SK-N-SH (cell line): ENCODE measurements around the gene TMEM184A. TPM values are rescaled to one million over a fixed set of nuclear protein-coding genes. Genes with fewer than 3 reads are reported as not detected.

Experiments used
- CTCF ChIA-PET: fragments of 300-600, 350-600 bp; formaldehyde crosslinking; extraction: SDS; loops from one replicate; lab custom pipeline; 2021; lab: Yijun Ruan, JAX
- POLR2A ChIA-PET: fragments of 350-600 bp; sonication (Branson Sonifier 250); formaldehyde crosslinking; extraction: SDS; loops from one replicate; lab custom pipeline; 2020; ENCODE audit warnings: antibody characterized with exemption, inconsistent platforms; lab: Yijun Ruan, JAX
- DNase-seq: peaks from one replicate; pipeline ENCODE4 v3.0.0; 2012
- H2AFZ ChIP-seq: fragments of 200-600 bp; sonication (generic); 2 replicates; pipeline ENCODE4 v1.8.1; 2016; ENCODE audit warnings: antibody characterized with exemption, mild to moderate bottlenecking, low read depth
- H3F3A ChIP-seq: fragments of 200-600 bp; sonication (generic); replicated peaks from 2 replicates; pipeline ENCODE3; 2016; ENCODE audit warnings: antibody characterized with exemption, mild to moderate bottlenecking; ENCODE audit not compliant: insufficient read depth
- H3K27ac ChIP-seq, 2 experiments: fragments of 200-500 bp in 1 of 2; fragments of 200-600 bp in 1 of 2; sonication (Bioruptor generic) in 1 of 2; sonication (generic), shearing (Covaris generic) in 1 of 2; 2 replicates each; pipeline versions ENCODE4 v1.5.1 to v1.6.1; 2014 to 2016; ENCODE audit warnings: low read depth in 2 of 2, inconsistent platforms in 1 of 2, low read length in 1 of 2, mild to moderate bottlenecking in 1 of 2, mixed read lengths in 1 of 2
- H3K27me3 ChIP-seq: fragments of 200-600 bp; sonication (generic), shearing (Covaris generic); 2 replicates; pipeline ENCODE4 v1.6.1; 2016; ENCODE audit warnings: mixed run types; ENCODE audit not compliant: insufficient read depth
- H3K36me3 ChIP-seq, 2 experiments: fragments of 200-500 bp in 1 of 2; fragments of 200-600 bp in 1 of 2; sonication (Bioruptor generic) in 1 of 2; sonication (generic) in 1 of 2; replicated peaks in 1 of 2; 2 replicates each; pipeline versions ENCODE3 to v1.5.1; 2014 to 2016; ENCODE audit warnings: low read length in 1 of 2, mild to moderate bottlenecking in 1 of 2; ENCODE audit not compliant: insufficient read depth in 2 of 2, control insufficient read depth in 1 of 2
- H3K4me1 ChIP-seq, 2 experiments: fragments of 200-500 bp in 1 of 2; fragments of 200-600 bp in 1 of 2; sonication (Bioruptor generic) in 1 of 2; sonication (generic), shearing (Covaris generic) in 1 of 2; 2 replicates each; pipeline versions ENCODE4 v1.5.1 to v1.6.1; 2014 to 2016; ENCODE audit warnings: low read depth in 1 of 2, low read length in 1 of 2, mixed run types in 1 of 2; ENCODE audit not compliant: insufficient read depth in 2 of 2, control insufficient read depth in 1 of 2
- H3K4me2 ChIP-seq: fragments of 200-600 bp; sonication (generic), shearing (Covaris generic); 2 replicates; pipeline ENCODE4 v1.6.1; 2017; ENCODE audit warnings: mixed run types
- H3K4me3 ChIP-seq, 2 experiments: fragments of 200-500 bp in 1 of 2; fragments of 200-600 bp in 1 of 2; sonication (Bioruptor generic) in 1 of 2; sonication (generic), shearing (Covaris generic) in 1 of 2; 2 replicates each; pipeline versions ENCODE4 v1.5.1 to v1.8.1; 2014 to 2016; ENCODE audit warnings: low read depth in 2 of 2, inconsistent platforms in 1 of 2, low read length in 1 of 2, mild to moderate bottlenecking in 1 of 2, mixed read lengths in 1 of 2, moderate library complexity in 1 of 2
- H3K79me2 ChIP-seq: fragments of 200-600 bp; sonication (generic); 2 replicates; pipeline ENCODE4 v1.8.1; 2017; ENCODE audit warnings: mild to moderate bottlenecking; ENCODE audit not compliant: insufficient read depth
- H3K9ac ChIP-seq: fragments of 200-600 bp; sonication (generic); 2 replicates; pipeline ENCODE4 v1.6.1; 2017; ENCODE audit warnings: mixed run types
- H3K9me2 ChIP-seq: fragments of 200-600 bp; sonication (generic); 2 replicates; pipeline ENCODE4 v1.6.1; 2017; ENCODE audit warnings: mixed run types
- H3K9me3 ChIP-seq: fragments of 200-600 bp; sonication (generic); 2 replicates; pipeline ENCODE4 v1.6.1; 2017; ENCODE audit warnings: mixed run types, mild to moderate bottlenecking, moderate library complexity
- H4K20me1 ChIP-seq: fragments of 200-600 bp; sonication (generic); 2 replicates; pipeline ENCODE4 v1.6.1; 2017; ENCODE audit warnings: mild to moderate bottlenecking, mixed run types; ENCODE audit not compliant: insufficient read depth
- CHD2 ChIP-seq: fragments of 150-350 bp; IDR thresholded peaks from 2 replicates; pipeline ENCODE4 v1.6.1; 2018; ENCODE audit warnings: low read length; ENCODE audit not compliant: partially characterized antibody
- CTCF ChIP-seq: fragments of 200-600 bp; sonication (generic); IDR thresholded peaks from 2 replicates; pipeline ENCODE4 v1.6.1; 2017; ENCODE audit warnings: antibody characterized with exemption, mild to moderate bottlenecking, moderate library complexity
- ELF1 ChIP-seq: IDR thresholded peaks from 2 replicates; pipeline ENCODE4 v1.4.0; 2012
- EP300 ChIP-seq, 2 experiments: IDR thresholded peaks; 2 replicates each; pipeline versions ENCODE4 v1.4.0 to v1.6.1; 2012; ENCODE audit warnings: borderline replicate concordance in 1 of 2, low read depth in 1 of 2, low read length in 1 of 2
- FOSL2 ChIP-seq: IDR thresholded peaks from 2 replicates; pipeline ENCODE4 v1.4.0; 2012; ENCODE audit warnings: low read depth, mild to moderate bottlenecking, moderate library complexity, borderline replicate concordance
- MAX ChIP-seq: IDR thresholded peaks from 2 replicates; pipeline ENCODE4 v1.4.0; 2012; ENCODE audit warnings: low read depth
- MEF2A ChIP-seq: IDR thresholded peaks from 2 replicates; pipeline ENCODE4 v1.4.0; 2012; ENCODE audit warnings: low read depth, borderline replicate concordance
- RAD21 ChIP-seq: IDR thresholded peaks from 2 replicates; pipeline ENCODE4 v1.6.1; 2012; ENCODE audit warnings: mild to moderate bottlenecking, low read length
- RCOR1 ChIP-seq: fragments of 150-350 bp; IDR thresholded peaks from 2 replicates; pipeline ENCODE4 v1.6.1; 2017; ENCODE audit warnings: antibody characterized with exemption, low read length
- REST ChIP-seq: IDR thresholded peaks from 2 replicates; pipeline ENCODE4 v1.6.1; 2012; ENCODE audit warnings: mild to moderate bottlenecking, low read depth, low read length, moderate library complexity
- RFX5 ChIP-seq: IDR thresholded peaks from 2 replicates; pipeline ENCODE4 v1.6.1; 2012; ENCODE audit warnings: mild to moderate bottlenecking, improper control_type of control experiment, low read length
- RXRA ChIP-seq: IDR thresholded peaks from 2 replicates; pipeline ENCODE4 v1.4.0; 2012; ENCODE audit warnings: low read depth, mild to moderate bottlenecking, borderline replicate concordance
- SIN3A ChIP-seq: IDR thresholded peaks from 2 replicates; pipeline ENCODE4 v1.6.1; 2012; ENCODE audit warnings: low read depth, mild to moderate bottlenecking, low read length, moderate library complexity, borderline replicate concordance
- SMC3 ChIP-seq: IDR thresholded peaks from 2 replicates; pipeline ENCODE4 v1.6.1; 2012; ENCODE audit warnings: low read depth, low read length, improper control_type of control experiment
- TAF1 ChIP-seq: IDR thresholded peaks from 2 replicates; pipeline ENCODE4 v1.6.1; 2012; ENCODE audit warnings: low read depth, mild to moderate bottlenecking, low read length, moderate library complexity, borderline replicate concordance
- USF2 ChIP-seq: fragments of 150-350 bp; IDR thresholded peaks from 2 replicates; pipeline ENCODE4 v1.6.1; 2017; ENCODE audit warnings: antibody characterized with exemption, low read length, low read depth, borderline replicate concordance
- ZBTB33 ChIP-seq: IDR thresholded peaks from 2 replicates; pipeline ENCODE4 v1.4.0; 2012; ENCODE audit warnings: low read depth, borderline replicate concordance
- WGBS: methylation state at CpG from one replicate; pipeline ENCODE4 v1.1.6; 2017; ENCODE audit warnings: low lambda C conversion rate; 5-methylcytosine and 5-hydroxymethylcytosine counted together
- polyA plus RNA-seq, 3 experiments: library from polyadenylated mRNA; depleted of rRNA; stranded (reverse); fragments of >200 nt; gene quantifications; 2 replicates each; pipeline ENCODE4 v1.2.3, GENCODE V29; 2012

The TMEM184A gene
- polyA plus RNA-seq, 1 of the 3 experiments (the other 2 are of a cell fraction): 1.5 TPM

- TF ChIP-seq RAD21 (no peak), ELF1 (no peak), CTCF (no peak), FOSL2 (no peak)
These were observed 48.4 kb upstream of the TMEM184A start (continued) for GRCh38 chr7:1604383-1604782.

DNA sequence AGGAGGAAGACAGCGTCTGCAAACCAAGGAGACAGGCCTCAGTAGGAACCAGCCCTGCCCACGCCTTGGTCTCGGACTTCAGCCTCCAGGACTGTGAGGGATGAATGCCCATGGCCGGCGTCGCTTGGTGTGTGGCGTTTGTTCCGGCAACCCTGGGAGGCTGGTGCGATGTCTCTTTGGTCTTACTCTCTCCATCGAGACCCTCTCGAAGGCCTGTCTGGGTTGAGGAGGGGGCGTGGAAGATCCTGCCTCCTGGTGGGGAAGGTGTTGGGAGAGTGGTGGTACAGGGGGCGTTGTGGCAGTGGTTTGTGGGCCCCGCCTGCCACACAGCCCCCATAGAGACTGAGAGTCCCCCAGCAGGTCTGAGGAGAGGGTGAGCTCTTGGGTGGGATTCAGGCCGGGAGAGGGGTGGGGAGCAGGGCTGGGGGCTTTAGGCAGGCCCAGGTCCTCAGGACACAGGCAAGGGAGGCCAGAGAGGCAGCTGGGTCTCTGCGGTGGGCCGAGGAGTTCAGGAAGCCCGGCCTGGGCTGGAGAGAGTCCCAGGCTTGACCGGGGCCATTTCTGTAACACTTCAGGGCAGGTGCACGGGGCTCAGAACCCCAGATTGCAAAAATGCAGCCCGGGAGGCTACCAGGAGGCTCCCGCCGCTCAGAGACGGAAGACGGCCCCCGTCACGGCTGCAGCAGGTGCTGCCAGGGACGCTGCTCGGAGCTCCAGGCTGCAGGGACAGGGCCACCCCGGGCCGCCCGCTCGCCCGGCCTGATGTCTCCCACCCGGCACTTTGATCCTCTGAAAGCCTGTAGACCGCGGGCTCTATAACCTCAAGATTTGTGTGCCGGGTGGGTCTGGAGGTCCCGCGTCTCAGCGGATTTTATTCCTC, 47.6 kb upstream of the TMEM184A start:
- Histone ChIP-seq H3K4me3 (no peak overlapping the region), H3K4me1 (peaks cover 0 to 35% of the 10 kb centered on the region in 2 experiments; a peak in 1 of 4 replicates), H3K9me3 (no peaks in the 10 kb centered on the region), H2AFZ (no peak overlapping the region), H3K9me2 (no peaks in the 10 kb centered on the region), H3K27ac (no peak overlapping the region; a peak in 1 of 4 replicates), H3K79me2 (no peaks in the 10 kb centered on the region), H3K36me3 (no peaks in the 10 kb centered on the region), H4K20me1 (no peaks in the 10 kb centered on the region), H3F3A (no peaks in the 10 kb centered on the region), H3K9ac (no peak overlapping the region), H3K27me3 (peaks cover 15% of the 10 kb centered on the region), H3K4me2 (no peak overlapping the region)
- TF ChIP-seq FOSL2: no peak
- no peak for TF ChIP-seq CHD2
- no peak for TF ChIP-seq ZBTB33
- no peak for TF ChIP-seq RXRA
- no peak for TF ChIP-seq RCOR1
- TF ChIP-seq MEF2A: no peak
- no peak for TF ChIP-seq EP300 (IDR thresholded peaks at IDR 0.05; ENCODE audit: borderline replicate concordance in 1 of 2, low read depth in 1 of 2, low read length in 1 of 2)
- no peak for TF ChIP-seq SMC3
- TF ChIP-seq RFX5: no peak
- no peak for TF ChIP-seq CTCF
- TF ChIP-seq USF2: no peak
- TF ChIP-seq TAF1: no peak
- TF ChIP-seq REST: no peak
- TF ChIP-seq MAX: no peak
- TF ChIP-seq SIN3A: no peak
- ChIA-PET POLR2A (no interaction called here), CTCF (interaction anchor here (1.3 kb wide), 1 partner anchor 25 kb away, joined by 4 read pairs; no protein-coding TSS in a partner anchor)
- peak; percentile 36 for DNase-seq
- 72% methylated on average over 39 of the region's 41 CpGs for WGBS
